Measurements from ENCODE around the gene CDKN2B-AS1. TPM values are rescaled to one million over a fixed set of nuclear protein-coding genes. Genes with fewer than 3 reads are reported as not detected.

CDKN2B-AS1 gene
- total and polyA plus RNA-seq, 5 donors from 2014 or later, result 0.36 to 1.1 (median 0.99) TPM; not detected in 2

- H3K4me3 Mint-ChIP-seq, result no peak overlapping the region
- Histone ChIP-seq H3K9me3 (ENCODE audit: control insufficient read depth in 2 of 2, low read length in 2 of 2) (no peaks in the 10 kb centered on the region), H3K36me3 (ENCODE audit: control insufficient read depth, insufficient read depth, low read length) (no peaks in the 10 kb centered on the region), H3K27ac (ENCODE audit: insufficient read depth, low read length, poor library complexity, severe bottlenecking) (no peak overlapping the region), H3K4me1 (ENCODE audit: control insufficient read depth, insufficient read depth, low read length, poor library complexity, severe bottlenecking) (no peaks in the 10 kb centered on the region), H3K27me3 (ENCODE audit: control insufficient read depth, insufficient read depth, low read length) (peaks cover 51% of the 10 kb centered on the region), H3K4me3 (ENCODE audit: low read depth, low read length) (no peak overlapping the region)
- H3K27me3 Mint-ChIP-seq, result peaks cover 68% of the 10 kb centered on the region
- H3K27ac Mint-ChIP-seq, result no peak overlapping the region
- ATAC-seq (ENCODE audit: low read depth in 2 of 2) (no peak), DNase-seq (no peak)
- H3K9me3 Mint-ChIP-seq, result peaks cover 0 to 10% (median 2%) of the 10 kb centered on the region in 7 donors
- peaks cover 0 to 17% (median 4%) of the 10 kb centered on the region in 4 donors for H3K4me1 Mint-ChIP-seq
- peaks cover 3% of the 10 kb centered on the region for H3K36me3 Mint-ChIP-seq
Measured at GRCh38 chr9:21983561-21983935, 11.0 kb upstream of the CDKN2B-AS1 start.

GRCh38 chr9:21984101-21984500 lies 10.5 kb upstream of the CDKN2B-AS1 start:
- peaks cover 0 to 12% (median 7%) of the 10 kb centered on the region in 4 donors for H3K4me1 Mint-ChIP-seq
- no peaks in the 10 kb centered on the region for H3K9me3 ChIP-seq (ENCODE audit: control insufficient read depth in 2 of 2, low read length in 2 of 2)
- DNase-seq, result no peak
- H3K4me1 ChIP-seq (ENCODE audit: control insufficient read depth, insufficient read depth, low read length, poor library complexity, severe bottlenecking), result no peaks in the 10 kb centered on the region
- no peaks in the 10 kb centered on the region for H3K36me3 ChIP-seq (ENCODE audit: control insufficient read depth, insufficient read depth, low read length)
- H3K27me3 Mint-ChIP-seq, result peaks cover 68% of the 10 kb centered on the region
- no peak for ATAC-seq (ENCODE audit: low read depth in 2 of 2)
- H3K27me3 ChIP-seq (ENCODE audit: control insufficient read depth, insufficient read depth, low read length), result peaks cover 45% of the 10 kb centered on the region
- H3K27ac ChIP-seq (ENCODE audit: insufficient read depth, low read length, poor library complexity, severe bottlenecking), result no peak overlapping the region
- peaks cover 0 to 4% (median 2%) of the 10 kb centered on the region in 7 donors for H3K9me3 Mint-ChIP-seq
- no peak overlapping the region for H3K27ac Mint-ChIP-seq
- no peak overlapping the region for H3K4me3 ChIP-seq (ENCODE audit: low read depth, low read length)
- H3K36me3 Mint-ChIP-seq, result peaks cover 3% of the 10 kb centered on the region
- H3K4me3 Mint-ChIP-seq, result no peak overlapping the region

DNA sequence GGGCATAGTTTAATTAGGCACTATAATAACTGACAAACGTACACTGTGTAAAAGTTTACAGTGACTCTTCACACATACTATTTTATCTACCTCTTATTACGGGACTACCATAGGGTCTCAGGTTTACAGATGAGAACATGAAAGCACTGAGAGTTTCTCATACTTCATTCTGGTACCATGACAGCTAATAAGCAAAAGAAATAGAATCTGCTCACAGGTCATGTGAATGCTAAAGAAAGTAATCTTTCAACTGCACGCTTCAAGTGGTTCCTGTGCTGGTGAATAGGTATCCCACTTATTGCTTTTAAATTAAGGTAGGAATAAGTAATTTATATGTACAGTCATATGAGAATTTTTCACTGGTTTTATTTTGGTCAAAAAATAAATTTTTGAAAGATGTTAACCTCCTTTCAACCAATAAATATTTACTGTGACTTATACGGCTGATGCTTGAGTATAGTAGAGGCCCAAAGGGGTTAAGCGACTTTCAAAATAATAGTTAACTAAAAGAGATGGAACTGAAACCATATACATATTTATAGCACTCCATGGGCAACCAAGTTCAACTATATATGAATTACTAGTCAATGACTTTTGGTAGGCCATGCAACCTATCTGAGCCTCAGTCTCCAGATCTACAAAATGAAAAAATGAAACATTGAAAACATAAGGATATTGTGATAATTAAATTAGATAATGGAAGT lies 8.5 kb upstream of the CDKN2B-AS1 start:
- Histone ChIP-seq H3K27ac (ENCODE audit: insufficient read depth, low read length, poor library complexity, severe bottlenecking) (no peak overlapping the region), H3K9me3 (ENCODE audit: control insufficient read depth in 2 of 2, low read length in 2 of 2) (no peaks in the 10 kb centered on the region), H3K27me3 (ENCODE audit: control insufficient read depth, insufficient read depth, low read length) (peaks cover 35% of the 10 kb centered on the region), H3K36me3 (ENCODE audit: control insufficient read depth, insufficient read depth, low read length) (peaks cover 2% of the 10 kb centered on the region), H3K4me1 (ENCODE audit: control insufficient read depth, insufficient read depth, low read length, poor library complexity, severe bottlenecking) (no peaks in the 10 kb centered on the region), H3K4me3 (ENCODE audit: low read depth, low read length) (no peak overlapping the region)
- no peak for ATAC-seq (ENCODE audit: low read depth in 2 of 2)
- Mint-ChIP-seq H3K27ac (no peak overlapping the region), H3K9me3 (peaks cover 0 to 2% (median 0%) of the 10 kb centered on the region in 7 donors), H3K36me3 (no peaks in the 10 kb centered on the region), H3K4me1 (peaks cover 3 to 16% (median 8%) of the 10 kb centered on the region in 4 donors), H3K4me3 (no peak overlapping the region), H3K27me3 (peaks cover 67% of the 10 kb centered on the region)
- no peak for DNase-seq

DNA sequence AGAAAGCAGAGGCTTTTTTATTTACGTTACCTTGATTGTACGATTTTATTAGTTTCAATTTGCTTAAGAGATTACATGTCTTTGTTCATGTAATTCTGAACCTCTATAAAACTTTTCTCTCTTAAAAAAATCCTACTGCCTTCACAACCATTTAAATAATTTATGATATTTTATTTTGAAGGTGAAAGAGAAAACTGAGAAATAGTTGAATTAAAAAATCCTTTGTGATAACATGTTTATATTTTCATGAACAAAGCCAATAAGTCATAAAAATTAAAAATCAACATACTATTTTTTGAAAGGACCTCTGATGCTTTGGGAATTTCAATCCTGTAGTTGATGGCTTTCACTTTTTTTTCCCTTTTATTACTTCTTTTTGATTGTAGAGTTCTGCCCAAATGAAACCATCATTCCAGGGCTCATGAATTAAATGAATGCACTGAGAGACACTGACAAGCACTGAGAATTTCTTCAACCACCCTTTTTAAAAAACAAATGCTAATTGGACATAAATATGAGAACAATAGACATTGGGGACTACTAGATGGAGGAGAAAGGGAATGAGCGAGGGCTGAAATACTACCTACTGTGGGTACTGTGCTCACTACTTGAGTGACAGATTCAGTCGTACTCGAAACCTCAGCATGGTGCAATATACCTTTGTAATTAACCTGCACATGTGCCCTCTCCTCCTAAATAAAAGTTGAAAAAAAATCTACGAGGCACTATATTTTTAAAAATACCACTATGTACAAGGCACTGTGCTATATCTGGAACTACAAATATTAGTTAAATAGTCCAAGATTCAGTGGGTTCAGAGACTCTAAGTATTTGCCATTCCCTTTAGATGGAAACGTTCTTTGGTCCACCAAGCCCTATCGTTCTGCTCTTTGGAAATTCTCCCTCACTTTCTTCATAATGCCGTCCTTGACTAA lies 6.3 kb upstream of the CDKN2B-AS1 start:
- Histone ChIP-seq H3K4me1 (ENCODE audit: control insufficient read depth, insufficient read depth, low read length, poor library complexity, severe bottlenecking) (peaks cover 7% of the 10 kb centered on the region), H3K4me3 (ENCODE audit: low read depth, low read length) (no peak overlapping the region), H3K27me3 (ENCODE audit: control insufficient read depth, insufficient read depth, low read length) (peaks cover 23% of the 10 kb centered on the region), H3K9me3 (ENCODE audit: control insufficient read depth in 2 of 2, low read length in 2 of 2) (no peaks in the 10 kb centered on the region), H3K36me3 (ENCODE audit: control insufficient read depth, insufficient read depth, low read length) (peaks cover 2% of the 10 kb centered on the region), H3K27ac (ENCODE audit: insufficient read depth, low read length, poor library complexity, severe bottlenecking) (no peak overlapping the region)
- H3K27me3 Mint-ChIP-seq, result peaks cover 45% of the 10 kb centered on the region
- ATAC-seq (ENCODE audit: low read depth in 2 of 2) (no peak), DNase-seq (no peak)
- peak overlapping the region in 1 of 3 donors; percentile 83 for H3K27ac Mint-ChIP-seq
- H3K4me1 Mint-ChIP-seq, result peaks cover 5 to 25% (median 11%) of the 10 kb centered on the region in 4 donors
- H3K36me3 Mint-ChIP-seq, result no peaks in the 10 kb centered on the region
- H3K9me3 Mint-ChIP-seq, result peaks cover 0 to 2% (median 0%) of the 10 kb centered on the region in 7 donors
- H3K4me3 Mint-ChIP-seq, result peak overlapping the region in 2 of 4 donors; percentile 3 to 11

- peaks cover 2% of the 10 kb centered on the region for H3K36me3 ChIP-seq (ENCODE audit: control insufficient read depth, insufficient read depth, low read length)
Measured at GRCh38 chr9:21989440-21990189, 5.0 kb upstream of the CDKN2B-AS1 start.

GRCh38 chr9:21991072-21991959 lies 3.3 kb upstream of the CDKN2B-AS1 start:
- Mint-ChIP-seq H3K27ac (no peak overlapping the region), H3K9me3 (peaks cover 0 to 2% (median 0%) of the 10 kb centered on the region in 7 donors), H3K4me1 (peaks cover 7 to 38% (median 21%) of the 10 kb centered on the region in 4 donors), H3K27me3 (peaks cover 24% of the 10 kb centered on the region), H3K4me3 (peak overlapping the region in 2 of 4 donors; percentile 7 to 9), H3K36me3 (no peaks in the 10 kb centered on the region)
- Histone ChIP-seq H3K27me3 (ENCODE audit: control insufficient read depth, insufficient read depth, low read length) (peaks cover 8% of the 10 kb centered on the region), H3K4me1 (ENCODE audit: control insufficient read depth, insufficient read depth, low read length, poor library complexity, severe bottlenecking) (peaks cover 23% of the 10 kb centered on the region), H3K36me3 (ENCODE audit: control insufficient read depth, insufficient read depth, low read length) (peaks cover 2% of the 10 kb centered on the region), H3K27ac (ENCODE audit: insufficient read depth, low read length, poor library complexity, severe bottlenecking) (no peak overlapping the region), H3K9me3 (ENCODE audit: control insufficient read depth in 2 of 2, low read length in 2 of 2) (no peaks in the 10 kb centered on the region), H3K4me3 (ENCODE audit: low read depth, low read length) (no peak overlapping the region)
- no peak for DNase-seq
- ATAC-seq (ENCODE audit: low read depth in 2 of 2), result no peak

More at GRCh38 chr9:21989440-21990189, 5.0 kb upstream of the CDKN2B-AS1 start:
- H3K9me3 ChIP-seq (ENCODE audit: control insufficient read depth in 2 of 2, low read length in 2 of 2), result no peaks in the 10 kb centered on the region
- H3K36me3 Mint-ChIP-seq, result no peaks in the 10 kb centered on the region
- H3K27me3 Mint-ChIP-seq, result peaks cover 32% of the 10 kb centered on the region
- H3K27ac Mint-ChIP-seq, result peak overlapping the region in 1 of 3 donors; percentile 59
- H3K4me1 ChIP-seq (ENCODE audit: control insufficient read depth, insufficient read depth, low read length, poor library complexity, severe bottlenecking), result peaks cover 15% of the 10 kb centered on the region
- peak overlapping the region in 1 of 4 donors; percentile 29 for H3K4me3 Mint-ChIP-seq
- peaks cover 7 to 28% (median 15%) of the 10 kb centered on the region in 4 donors for H3K4me1 Mint-ChIP-seq
- DNase-seq, result no peak
- H3K9me3 Mint-ChIP-seq, result peaks cover 0 to 2% (median 0%) of the 10 kb centered on the region in 7 donors
- no peak overlapping the region for H3K4me3 ChIP-seq (ENCODE audit: low read depth, low read length)
- no peak overlapping the region for H3K27ac ChIP-seq (ENCODE audit: insufficient read depth, low read length, poor library complexity, severe bottlenecking)
- ATAC-seq (ENCODE audit: low read depth in 2 of 2), result no peak
- H3K27me3 ChIP-seq (ENCODE audit: control insufficient read depth, insufficient read depth, low read length), result peaks cover 15% of the 10 kb centered on the region
